Lung (tissue), 12 donors: Measurements from ENCODE around the gene VEPH1. TPM values are rescaled to one million over a fixed set of nuclear protein-coding genes. Genes with fewer than 3 reads are reported as not detected.

Experiments
- ATAC-seq: fragments of 200-7000 bp; cut with Tn5 transposase; one replicate; pipeline ENCODE4 v1.9.1; 2020; ENCODE audit warnings: moderate number of reproducible peaks; ENCODE audit not compliant: insufficient read depth, low FRiP score
- DNase-seq, 3 donors: peaks; one replicate each; pipeline ENCODE4 v3.0.0-alpha.2; 2013 to 2017
- H3K27ac ChIP-seq, 2 donors: one replicate each; pipeline ENCODE4 v1.5.1; 2013; ENCODE audit warnings: mild to moderate bottlenecking in 2 of 2, moderate library complexity in 2 of 2, control low read depth in 1 of 2, inconsistent platforms in 1 of 2, low read depth in 1 of 2, low read length in 1 of 2
- H3K27me3 ChIP-seq, 3 donors: one replicate each; pipeline ENCODE4 v1.5.1; 2013; ENCODE audit warnings: low read length in 2 of 3; ENCODE audit not compliant: control insufficient read depth in 3 of 3, insufficient read depth in 3 of 3
- H3K36me3 ChIP-seq, 4 donors: one replicate each; pipeline ENCODE4 v1.5.1; 2013; ENCODE audit warnings: low read length in 4 of 4, mild to moderate bottlenecking in 1 of 4, moderate library complexity in 1 of 4; ENCODE audit not compliant: control insufficient read depth in 4 of 4, insufficient read depth in 4 of 4
- H3K4me1 ChIP-seq, 5 donors: one replicate each; pipeline ENCODE4 v1.5.1; 2013; ENCODE audit warnings: low read length in 5 of 5, mild to moderate bottlenecking in 2 of 5, moderate library complexity in 1 of 5; ENCODE audit not compliant: control insufficient read depth in 5 of 5, insufficient read depth in 5 of 5
- H3K4me3 ChIP-seq: one replicate; pipeline ENCODE4 v1.5.1; 2013; ENCODE audit warnings: mild to moderate bottlenecking, control low read depth, moderate library complexity
- H3K9ac ChIP-seq, 2 donors: one replicate each; pipeline ENCODE4 v1.5.1; 2013; ENCODE audit warnings: low read length in 2 of 2, control low read depth in 1 of 2; ENCODE audit not compliant: insufficient read depth in 1 of 2
- H3K9me3 ChIP-seq, 4 donors: one replicate each; pipeline ENCODE4 v1.5.1; 2013; ENCODE audit warnings: low read length in 3 of 4, mild to moderate bottlenecking in 1 of 4, moderate library complexity in 1 of 4; ENCODE audit not compliant: control insufficient read depth in 4 of 4, insufficient read depth in 3 of 4
- CTCF ChIP-seq: IDR thresholded peaks from 2 replicates; pipeline ENCODE4 v1.5.1; 2012; ENCODE audit warnings: mild to moderate bottlenecking; ENCODE audit errors: control extremely low read depth, extremely low read depth
- WGBS, 2 donors: extraction: QIAGEN DNeasy Blood & Tissue Kit; methylation state at CpG; one replicate each; pipeline ENCODE4 v1.1.7; 2013; 5-methylcytosine and 5-hydroxymethylcytosine counted together
- polyA plus RNA-seq, 2 donors: library from polyadenylated mRNA; stranded (reverse); fragments of 200-250 nt; gene quantifications; one replicate each; pipeline ENCODE4 v1.2.1, GENCODE V29; 2013
- total RNA-seq, 2 donors: library from RNA; depleted of rRNA in 1 of 2; stranded (reverse); fragments of >200 nt in 1 of 2; gene quantifications; one replicate each; pipeline ENCODE4 v1.2.1, GENCODE V29; 2014 to 2021
- donor health status: control.
- donor health status: control.
- donor health status: Bipolar disorder and iron deficiency.
- donor health status: healthy.
- donor health status: DM: yes; HTN: yes; CAD: no.

Gene VEPH1
- total and polyA plus RNA-seq, 4 donors = 14.6 to 237 (median 65.5) TPM

GRCh38 chr3:157443905-157444796 is 59.1 kb downstream of the VEPH1 start:
- ATAC-seq (no peak), DNase-seq (peak; percentile 19 to 59 (median 57))
- Histone ChIP-seq H3K36me3 (peaks cover 0 to 6% (median 2%) of the 10 kb centered on the region in 4 donors), H3K27ac (no peak overlapping the region), H3K27me3 (no peaks in the 10 kb centered on the region), H3K4me1 (peaks cover 2 to 48% (median 9%) of the 10 kb centered on the region in 5 donors), H3K9me3 (peaks cover 0 to 2% (median 0%) of the 10 kb centered on the region in 4 donors), H3K4me3 (no peak overlapping the region), H3K9ac (no peak overlapping the region)
- WGBS, 2 donors = 61 to 76% methylated on average over 3 of the region's 3 CpGs
- no peak for TF ChIP-seq CTCF

- Histone ChIP-seq H3K9me3 (peaks cover 0 to 4% (median 0%) of the 10 kb centered on the region in 4 donors), H3K4me3 (no peak overlapping the region), H3K27ac (peak overlapping the region; percentile 15 to 21), H3K27me3 (no peaks in the 10 kb centered on the region), H3K36me3 (peaks cover 0 to 6% (median 2%) of the 10 kb centered on the region in 4 donors), H3K9ac (peak overlapping the region in 1 of 2 donors; percentile 20), H3K4me1 (peaks cover 2 to 57% (median 9%) of the 10 kb centered on the region in 5 donors)
- DNase-seq (peak in 2 of 3 donors; percentile 32 to 68), ATAC-seq (peak; percentile 23)
- no peak for TF ChIP-seq CTCF
- WGBS, 2 donors = 56 to 66% methylated on average over 2 of the region's 2 CpGs
Observed at GRCh38 chr3:157442729-157443128, 60.5 kb downstream of the VEPH1 start.

- ATAC-seq = no peak
- no peak overlapping the region for H3K4me3 ChIP-seq
- H3K27ac ChIP-seq = no peak overlapping the region
- H3K27me3 ChIP-seq = no peaks in the 10 kb centered on the region
- peaks cover 2 to 50% (median 9%) of the 10 kb centered on the region in 5 donors for H3K4me1 ChIP-seq
- DNase-seq = no peak
- H3K9ac ChIP-seq = no peak overlapping the region
- peaks cover 0 to 3% (median 0%) of the 10 kb centered on the region in 4 donors for H3K9me3 ChIP-seq
- 84 to 89% methylated on average over 2 of the region's 2 CpGs for WGBS, 2 donors
- no peak for TF ChIP-seq CTCF
- H3K36me3 ChIP-seq = peaks cover 0 to 6% (median 2%) of the 10 kb centered on the region in 4 donors
Observed at GRCh38 chr3:157441102-157441624, 62.1 kb downstream of the VEPH1 start.
